GM19035 (cell line): ENCODE results near the gene BRD8.

Source experiments
- ATAC-seq: cut with Tn5 transposase; IDR thresholded peaks from one replicate; pipeline ENCODE4 v1.9.1; 2021; ENCODE audit not compliant: unreplicated experiment

BRD8 gene

DNA sequence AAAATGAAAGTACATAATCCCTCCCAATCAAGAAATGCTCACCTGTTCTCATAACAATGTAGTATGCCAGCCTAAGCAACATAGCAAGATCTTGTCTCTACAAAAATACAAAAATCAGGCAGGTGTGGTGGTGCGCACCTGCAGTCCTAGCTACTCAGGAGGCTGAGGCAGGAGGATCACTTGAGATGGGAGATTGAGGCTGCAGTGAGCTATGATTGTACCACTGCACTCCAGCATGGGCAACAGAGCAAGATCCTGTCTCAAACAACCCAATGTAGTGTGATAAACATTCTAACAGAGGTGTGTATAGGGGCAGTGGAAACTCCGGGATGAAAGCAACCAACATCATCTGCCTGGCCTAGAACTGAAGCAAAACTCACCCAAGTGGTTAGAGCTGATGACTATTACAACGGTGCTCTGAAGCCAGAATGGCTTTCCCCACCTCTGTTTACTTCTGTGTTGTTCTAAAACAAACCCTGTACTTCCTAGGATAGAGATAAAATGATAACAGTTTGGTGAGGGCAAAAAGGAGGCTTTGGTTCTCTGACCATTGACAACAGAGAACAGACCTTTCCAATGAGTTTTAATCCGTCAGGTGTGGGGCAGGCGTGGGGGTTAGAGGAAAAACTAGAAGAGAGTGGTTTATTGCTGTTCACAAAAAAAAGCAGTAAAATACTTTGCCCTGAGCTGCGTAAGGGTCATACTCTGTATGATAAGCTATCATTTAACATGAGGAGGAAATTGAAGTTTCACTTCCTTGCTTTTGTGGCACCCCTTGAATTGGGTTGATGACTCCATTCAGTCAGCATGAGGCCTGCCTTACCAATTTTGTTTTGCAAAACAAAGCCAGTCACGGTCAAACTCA lies 75.7 kb downstream of the BRD8 start:
- no peak for ATAC-seq

DNA sequence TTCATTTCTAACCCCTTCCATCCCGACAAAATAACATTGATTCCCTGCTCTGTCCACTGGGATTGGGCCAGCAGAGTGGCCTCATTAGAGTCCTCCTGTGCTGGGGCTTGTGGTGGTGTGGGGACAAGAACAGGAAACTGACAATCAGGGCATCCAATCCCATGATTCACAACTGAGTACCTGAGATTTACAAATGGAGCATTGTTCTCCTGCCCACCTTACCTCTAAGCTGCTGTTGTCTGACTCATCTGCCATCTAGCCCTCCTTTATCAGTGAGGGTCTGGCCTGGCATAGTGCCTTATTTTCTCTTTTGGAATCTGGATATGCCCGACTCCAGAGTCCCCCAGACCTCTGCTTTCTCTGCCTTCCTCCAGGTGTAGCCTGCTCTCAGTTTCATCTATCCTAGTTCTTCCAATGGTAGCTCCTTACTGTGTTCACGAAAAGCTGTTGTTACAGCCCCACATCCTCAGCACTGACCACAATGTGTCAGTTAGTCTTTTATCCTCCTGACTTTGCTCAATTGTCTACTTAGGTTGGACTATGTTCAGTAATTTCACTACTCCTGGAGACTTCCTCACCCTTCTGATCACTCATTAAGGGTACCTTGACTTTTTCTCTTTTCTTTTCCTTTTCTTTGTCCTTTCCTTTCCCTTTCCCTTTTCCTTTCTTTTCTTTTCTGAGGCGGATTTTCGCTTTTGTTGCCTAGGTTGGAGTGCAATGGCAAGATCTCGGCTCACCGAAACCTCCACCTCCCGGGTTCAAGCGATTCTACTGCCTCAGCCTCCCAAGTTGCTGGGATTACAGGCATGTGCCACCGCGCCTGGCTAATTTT lies 81.2 kb downstream of the BRD8 start:
- no peak for ATAC-seq

DNA sequence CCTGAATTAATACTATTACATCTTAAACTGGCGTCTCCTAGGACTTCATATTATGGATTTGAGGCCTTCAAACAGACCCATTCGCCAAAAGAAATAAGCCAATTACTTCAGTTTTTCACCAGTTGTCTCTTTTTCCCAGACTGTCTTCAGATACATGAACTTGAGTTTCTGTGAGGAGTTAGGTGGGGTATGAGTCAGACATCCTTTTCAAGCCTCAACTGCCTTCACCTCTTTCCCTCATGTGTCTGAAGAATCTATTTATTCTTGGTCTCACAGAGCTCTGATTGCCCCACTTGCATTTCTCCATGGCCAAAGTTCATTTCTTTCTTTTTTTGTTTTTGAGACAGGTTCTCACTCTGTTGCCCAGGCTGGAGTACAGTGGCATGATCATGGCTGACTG lies 82.1 kb downstream of the BRD8 start:
- ATAC-seq, result no peak

DNA sequence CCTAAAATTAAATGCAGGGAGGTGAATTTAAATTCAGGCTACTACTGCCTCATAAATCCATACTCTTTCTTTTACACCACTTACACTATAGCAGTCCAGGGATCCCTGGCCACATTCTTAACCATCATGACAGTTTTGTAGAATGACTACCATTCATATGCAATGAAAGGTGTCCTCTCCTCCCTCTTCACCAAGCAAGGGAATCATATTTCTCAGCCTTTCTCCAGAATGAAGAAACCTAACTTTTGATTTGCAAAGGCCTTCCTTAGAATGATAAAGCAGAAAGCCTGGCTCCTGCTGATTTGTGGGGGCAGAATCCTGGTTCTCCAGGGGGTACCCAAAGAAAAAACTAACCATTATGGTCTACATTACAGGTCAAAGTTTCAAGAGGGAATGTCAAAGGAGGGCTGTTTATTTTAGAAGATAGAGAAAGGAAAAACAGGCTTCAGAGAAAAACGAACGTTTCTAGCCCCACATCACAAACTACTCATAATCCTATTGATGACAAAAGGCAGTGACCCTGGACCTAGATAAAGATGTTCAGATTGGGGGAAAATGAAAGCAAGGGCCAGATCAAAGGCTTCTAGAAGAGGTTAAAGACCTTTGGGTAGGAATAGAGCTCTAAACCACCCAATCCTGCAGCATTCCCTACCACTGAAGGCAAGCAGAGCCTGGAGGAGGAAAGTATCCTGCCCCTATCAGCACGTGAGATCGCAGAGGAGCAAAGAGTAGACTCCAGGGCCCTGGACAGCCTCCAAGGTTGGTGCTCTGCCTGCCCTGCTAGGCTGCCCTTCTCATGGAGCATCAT lies 83.1 kb downstream of the BRD8 start:
- ATAC-seq, result no peak

GRCh38 chr5:138093036-138093435 lies 85.4 kb downstream of the BRD8 start:
- no peak for ATAC-seq

- ATAC-seq, result no peak
These were observed 86.1 kb downstream of the BRD8 start for GRCh38 chr5:138092301-138092700.

GRCh38 chr5:138091685-138092084 lies 86.7 kb downstream of the BRD8 start:
- ATAC-seq, result no peak
